SK-N-SH (cell line): ENCODE results near the gene ZNF610.
"Not testable (repeated sequence)": the region's sequence is repeated elsewhere in the genome, so short reads cannot be mapped to it uniquely, and the experiment has no call there.

Experiments used
- JUND ChIP-seq: IDR thresholded peaks from 2 replicates; pipeline ENCODE4 v1.4.0; 2012
- POLR2AphosphoS5 ChIP-seq: IDR thresholded peaks from 2 replicates; pipeline ENCODE4 v1.6.1; 2012; ENCODE audit warnings: low read depth, low read length
- TF ChIP-seq, protein P1 (sequence below): fragments of 200-600 bp; sonication (generic); IDR thresholded peaks from 2 replicates; pipeline ENCODE4 v1.6.1; 2017; ENCODE audit warnings: antibody characterized with exemption, mild to moderate bottlenecking, moderate library complexity
- TF ChIP-seq, protein P2 (sequence below): IDR thresholded peaks from 2 replicates; pipeline ENCODE4; 2012
- TF ChIP-seq, protein P3 (sequence below): IDR thresholded peaks from 2 replicates; pipeline ENCODE4 v1.4.0; 2012; ENCODE audit warnings: low read depth, borderline replicate concordance

DNA sequence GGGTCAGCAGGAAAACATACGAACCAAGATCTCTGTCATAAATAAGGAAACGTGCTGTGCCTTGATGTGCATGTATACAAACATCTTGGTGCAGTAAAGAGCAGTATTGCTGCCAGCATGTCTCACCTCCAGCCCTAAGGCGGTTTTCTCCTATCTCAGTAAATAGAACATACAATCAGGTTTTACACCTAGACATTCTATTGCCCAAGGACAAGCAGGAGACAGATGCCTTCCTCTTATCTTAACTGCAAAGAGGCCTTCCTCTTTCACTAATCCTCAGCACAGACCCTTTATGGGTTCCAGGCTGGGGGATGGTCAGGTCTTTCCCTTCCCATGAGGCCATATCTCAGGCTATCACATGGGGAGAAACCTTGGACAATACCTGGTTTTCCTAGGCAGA lies 3.0 kb downstream of the ZNF610 start:
- TF ChIP-seq, protein P1, sequence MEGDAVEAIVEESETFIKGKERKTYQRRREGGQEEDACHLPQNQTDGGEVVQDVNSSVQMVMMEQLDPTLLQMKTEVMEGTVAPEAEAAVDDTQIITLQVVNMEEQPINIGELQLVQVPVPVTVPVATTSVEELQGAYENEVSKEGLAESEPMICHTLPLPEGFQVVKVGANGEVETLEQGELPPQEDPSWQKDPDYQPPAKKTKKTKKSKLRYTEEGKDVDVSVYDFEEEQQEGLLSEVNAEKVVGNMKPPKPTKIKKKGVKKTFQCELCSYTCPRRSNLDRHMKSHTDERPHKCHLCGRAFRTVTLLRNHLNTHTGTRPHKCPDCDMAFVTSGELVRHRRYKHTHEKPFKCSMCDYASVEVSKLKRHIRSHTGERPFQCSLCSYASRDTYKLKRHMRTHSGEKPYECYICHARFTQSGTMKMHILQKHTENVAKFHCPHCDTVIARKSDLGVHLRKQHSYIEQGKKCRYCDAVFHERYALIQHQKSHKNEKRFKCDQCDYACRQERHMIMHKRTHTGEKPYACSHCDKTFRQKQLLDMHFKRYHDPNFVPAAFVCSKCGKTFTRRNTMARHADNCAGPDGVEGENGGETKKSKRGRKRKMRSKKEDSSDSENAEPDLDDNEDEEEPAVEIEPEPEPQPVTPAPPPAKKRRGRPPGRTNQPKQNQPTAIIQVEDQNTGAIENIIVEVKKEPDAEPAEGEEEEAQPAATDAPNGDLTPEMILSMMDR = not testable (repeated sequence)
- TF ChIP-seq, protein P2, sequence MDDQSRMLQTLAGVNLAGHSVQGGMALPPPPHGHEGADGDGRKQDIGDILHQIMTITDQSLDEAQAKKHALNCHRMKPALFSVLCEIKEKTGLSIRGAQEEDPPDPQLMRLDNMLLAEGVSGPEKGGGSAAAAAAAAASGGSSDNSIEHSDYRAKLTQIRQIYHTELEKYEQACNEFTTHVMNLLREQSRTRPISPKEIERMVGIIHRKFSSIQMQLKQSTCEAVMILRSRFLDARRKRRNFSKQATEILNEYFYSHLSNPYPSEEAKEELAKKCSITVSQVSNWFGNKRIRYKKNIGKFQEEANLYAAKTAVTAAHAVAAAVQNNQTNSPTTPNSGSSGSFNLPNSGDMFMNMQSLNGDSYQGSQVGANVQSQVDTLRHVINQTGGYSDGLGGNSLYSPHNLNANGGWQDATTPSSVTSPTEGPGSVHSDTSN = not testable (repeated sequence)
- TF ChIP-seq POLR2AphosphoS5, JUND: not testable (repeated sequence)
- TF ChIP-seq, protein P3, sequence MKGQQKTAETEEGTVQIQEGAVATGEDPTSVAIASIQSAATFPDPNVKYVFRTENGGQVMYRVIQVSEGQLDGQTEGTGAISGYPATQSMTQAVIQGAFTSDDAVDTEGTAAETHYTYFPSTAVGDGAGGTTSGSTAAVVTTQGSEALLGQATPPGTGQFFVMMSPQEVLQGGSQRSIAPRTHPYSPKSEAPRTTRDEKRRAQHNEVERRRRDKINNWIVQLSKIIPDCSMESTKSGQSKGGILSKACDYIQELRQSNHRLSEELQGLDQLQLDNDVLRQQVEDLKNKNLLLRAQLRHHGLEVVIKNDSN = not testable (repeated sequence)
